Calu3 (cell line): Measurements from ENCODE around the gene NEDD9. TPM values are rescaled to one million over a fixed set of nuclear protein-coding genes. Genes with fewer than 3 reads are reported as not detected.

ENCODE experiments used
- BruUV-seq: library from RNA; stranded (reverse); fragments of 400-500 nt; replicated peaks from 2 replicates; lab custom pipeline; 2021; lab: Mats Ljungman, UMichigan
- CTCF ChIA-PET: fragments of 300-600 bp; sonication (Branson Sonifier 250); formaldehyde crosslinking; loops from one replicate; lab custom pipeline; 2022; ENCODE audit warnings: antibody characterized with exemption; lab: Charles Lee
- DNase-seq: peaks from one replicate; pipeline ENCODE4 v3.0.0; 2022
- H3K27ac Mint-ChIP-seq: one replicate; pipeline ENCODE4 v1.8.0; 2022; ENCODE audit warnings: mixed read lengths; ENCODE audit not compliant: unreplicated experiment
- H3K27me3 Mint-ChIP-seq: one replicate; pipeline ENCODE4 v1.8.0; 2022; ENCODE audit warnings: mixed read lengths; ENCODE audit not compliant: unreplicated experiment
- H3K36me3 Mint-ChIP-seq: one replicate; pipeline ENCODE4 v1.8.0; 2022; ENCODE audit warnings: mild to moderate bottlenecking, moderate library complexity, mixed read lengths; ENCODE audit not compliant: insufficient read depth, unreplicated experiment
- H3K4me1 Mint-ChIP-seq: one replicate; pipeline ENCODE4 v1.8.0; 2022; ENCODE audit warnings: mild to moderate bottlenecking, low read depth, mixed read lengths; ENCODE audit not compliant: unreplicated experiment
- H3K4me3 Mint-ChIP-seq: one replicate; pipeline ENCODE4 v1.8.0; 2022; ENCODE audit warnings: mild to moderate bottlenecking, low read depth, moderate library complexity, mixed read lengths; ENCODE audit not compliant: unreplicated experiment
- H3K9me3 Mint-ChIP-seq: one replicate; pipeline ENCODE4 v1.8.0; 2022; ENCODE audit warnings: low read depth, mixed read lengths; ENCODE audit not compliant: unreplicated experiment
- CTCF ChIP-seq: fragments of 200-600 bp; IDR thresholded peaks from one replicate; pipeline ENCODE4 v1.8.0; 2022; ENCODE audit warnings: antibody characterized with exemption; ENCODE audit not compliant: unreplicated experiment
- intact Hi-C: fragments of 100-400 bp; cut with micrococcal nuclease; formaldehyde crosslinking; loops from one replicate; pipeline ENCODE4 v1.10.0; 2022; ENCODE audit not compliant: unreplicated experiment
- total RNA-seq: library from RNA; stranded (reverse); gene quantifications from 2 replicates; pipeline ENCODE4 v1.2.3, GENCODE V29; 2022

NEDD9 gene
- total RNA-seq, 1 experiment from 2014 or later, result 28.1 TPM

GRCh38 chr6:11228935-11229654 is 3.4 kb downstream of the NEDD9 start:
- Mint-ChIP-seq H3K4me1 (peaks cover 27% of the 10 kb centered on the region), H3K9me3 (no peaks in the 10 kb centered on the region), H3K27me3 (no peaks in the 10 kb centered on the region), H3K4me3 (peak overlapping the region; percentile 73), H3K36me3 (peaks cover 60% of the 10 kb centered on the region), H3K27ac (peak overlapping the region; percentile 81)
- intact Hi-C loops, result loop anchor here (2.0 kb wide), 1 partner anchor 90 kb away; no protein-coding TSS in a partner anchor
- no TSS peak for BruUV-seq
- CTCF ChIA-PET, result interaction anchor here (1.3 to 1.4 kb wide), 2 partner anchors 22 to 26 kb away, joined by 4 to 5 read pairs; no protein-coding TSS in a partner anchor
- no peak for TF ChIP-seq CTCF
- DNase-seq, result peak; percentile 28

- no peak for DNase-seq
- CTCF ChIA-PET, result interaction anchor here (1.0 kb wide), 1 partner anchor 25 kb away, joined by 3 read pairs; no protein-coding TSS in a partner anchor
- TF ChIP-seq CTCF, result no peak
- H3K27ac Mint-ChIP-seq, result peak overlapping the region; percentile 42
- H3K4me3 Mint-ChIP-seq, result peak overlapping the region; percentile 73
- no TSS peak for BruUV-seq
- intact Hi-C loops, result loop anchor here (2.0 kb wide), 1 partner anchor 91 kb away; no protein-coding TSS in a partner anchor
- no peaks in the 10 kb centered on the region for H3K27me3 Mint-ChIP-seq
- peaks cover 54% of the 10 kb centered on the region for H3K36me3 Mint-ChIP-seq
- H3K9me3 Mint-ChIP-seq, result no peaks in the 10 kb centered on the region
- H3K4me1 Mint-ChIP-seq, result peaks cover 24% of the 10 kb centered on the region
These were observed 4.8 kb downstream of the NEDD9 start for GRCh38 chr6:11227698-11228097.

- peak overlapping the region; percentile 29 for H3K27ac Mint-ChIP-seq
- intact Hi-C loops, result no loop called here
These were observed 6.5 kb downstream of the NEDD9 start for GRCh38 chr6:11226005-11226404.

GRCh38 chr6:11224966-11225463 is 7.5 kb downstream of the NEDD9 start:
- H3K27me3 Mint-ChIP-seq, result no peaks in the 10 kb centered on the region
- CTCF ChIA-PET, result interaction anchor here (0.7 to 1.2 kb wide), 2 partner anchors 128 to 695 kb away, joined by 3 to 4 read pairs; no protein-coding TSS in a partner anchor
- peaks cover 33% of the 10 kb centered on the region for H3K36me3 Mint-ChIP-seq
- TF ChIP-seq CTCF, result no peak
- intact Hi-C loops, result no loop called here
- H3K9me3 Mint-ChIP-seq, result no peaks in the 10 kb centered on the region
- no TSS peak for BruUV-seq
- no peak for DNase-seq
- peaks cover 38% of the 10 kb centered on the region for H3K4me1 Mint-ChIP-seq
- no peak overlapping the region for H3K4me3 Mint-ChIP-seq
- H3K27ac Mint-ChIP-seq, result no peak overlapping the region

More at GRCh38 chr6:11226005-11226404, 6.5 kb downstream of the NEDD9 start:
- no TSS peak for BruUV-seq
- peaks cover 31% of the 10 kb centered on the region for H3K4me1 Mint-ChIP-seq
- no peaks in the 10 kb centered on the region for H3K27me3 Mint-ChIP-seq
- no peak for DNase-seq
- CTCF ChIA-PET, result no interaction called here
- H3K36me3 Mint-ChIP-seq, result peaks cover 43% of the 10 kb centered on the region
- H3K4me3 Mint-ChIP-seq, result no peak overlapping the region
- no peak for TF ChIP-seq CTCF
- H3K9me3 Mint-ChIP-seq, result no peaks in the 10 kb centered on the region
